Ovary (tissue), 9 donors: Measurements from ENCODE around the gene AP2S1. TPM values are rescaled to one million over a fixed set of nuclear protein-coding genes. Genes with fewer than 3 reads are reported as not detected.

Experiments used
- DNase-seq, 5 donors: peaks; one replicate each; pipeline ENCODE4 v3.0.0-alpha.2; 2019 to 2020
- H3K27ac ChIP-seq, 2 donors: fragments of 200-600 bp; one replicate each; pipeline versions ENCODE4 v1.5.1 to v1.8.0; 2019 to 2022
- H3K27me3 ChIP-seq: fragments of 200-600 bp; one replicate; pipeline ENCODE4 v1.8.0; 2022
- H3K36me3 ChIP-seq: fragments of 200-600 bp; sonication (generic); one replicate; pipeline ENCODE4 v1.5.1; 2019
- H3K4me1 ChIP-seq: one replicate; pipeline ENCODE4 v1.8.1; 2013; ENCODE audit warnings: mild to moderate bottlenecking, moderate library complexity; ENCODE audit not compliant: insufficient read depth
- H3K4me3 ChIP-seq: fragments of 200-600 bp; sonication (generic); one replicate; pipeline ENCODE4 v1.5.1; 2017
- H3K9me3 ChIP-seq, 2 donors: fragments of 200-600 bp in 1 of 2; sonication (generic) in 1 of 2; one replicate each; pipeline versions ENCODE4 v1.5.1 to v1.8.1; 2013 to 2019; ENCODE audit warnings: mild to moderate bottlenecking in 1 of 2, moderate library complexity in 1 of 2
- CTCF ChIP-seq, 3 donors: fragments of 450-650 bp in 2 of 3; fragments of 200-600 bp in 1 of 3; IDR thresholded peaks; one replicate each; pipeline versions ENCODE4 v1.5.1 to v1.8.0; 2016 to 2022; ENCODE audit warnings: antibody characterized with exemption in 3 of 3, mild to moderate bottlenecking in 1 of 3
- EP300 ChIP-seq: sonication (generic); formaldehyde crosslinking; IDR thresholded peaks from one replicate; pipeline ENCODE4 v1.6.1; 2017; ENCODE audit warnings: antibody characterized with exemption
- POLR2A ChIP-seq: fragments of 450-650 bp; IDR thresholded peaks from one replicate; pipeline ENCODE4 v1.6.1; 2017; ENCODE audit warnings: antibody characterized with exemption, mild to moderate bottlenecking, moderate library complexity
- WGBS, 3 donors: extraction: QIAGEN DNeasy Blood & Tissue Kit in 1 of 3; methylation state at CpG; one replicate each; pipeline versions ENCODE4 v1.1.5 to v1.1.7; 2013 to 2017; 5-methylcytosine and 5-hydroxymethylcytosine counted together
- intact Hi-C, 4 donors: fragments of 100-400 bp; cut with DNase I; formaldehyde crosslinking; loops; one replicate each; pipeline versions ENCODE4 v1.11.0 to v1.15.1; 2022 to 2023
- polyA plus RNA-seq, 2 donors: library from polyadenylated mRNA; stranded (reverse); fragments of 200-250 nt in 1 of 2; fragments of 350-450 nt in 1 of 2; fragmentation: Illumina TruSeq in 1 of 2; extraction: RNeasy Lipid Tissue Mini Kit (QIAGEN cat#74804) in 1 of 2; gene quantifications; one replicate each; pipeline ENCODE4 v1.2.3, GENCODE V29; 2013 to 2014
- small RNA-seq: library from RNA; depleted of rRNA; stranded (forward); fragments of <200 nt; gene quantifications from one replicate; pipeline ENCODE3, GENCODE V24; 2016
- total RNA-seq, 7 donors: library from RNA; depleted of rRNA in 2 of 7; stranded (reverse); fragments of >200 nt in 2 of 7; fragmentation: NEBNext Ultra II Directional in 3 of 7; extraction: Animal tissue kit (Norgen Biotek cat#: 25700) in 3 of 7; gene quantifications; one replicate each; pipeline versions ENCODE4 v1.1.0 to v1.2.4, GENCODE V29; 2016 to 2023
- donor health status: DM: no; HTN: no; CAD: no; lungs with moderate emphysema.
- donor health status: DM: no; HTN: no; CAD: no.
- donor health status: Bipolar disorder and iron deficiency.
- donor health status: DM: yes; HTN: yes; CAD: no.
- donor health status: DM: no; HTN: no; CAD: no.
- donor health status: DM: yes; HTN: yes; CAD: no.

Gene AP2S1
- total and polyA plus RNA-seq, 9 donors, result 39.9 to 86.3 (median 57.0) TPM

- Histone ChIP-seq H3K4me3 (no peak overlapping the region), H3K4me1 (peaks cover 15% of the 10 kb centered on the region), H3K36me3 (no peaks in the 10 kb centered on the region), H3K27me3 (no peaks in the 10 kb centered on the region), H3K9me3 (no peaks in the 10 kb centered on the region), H3K27ac (peak overlapping the region in 1 of 2 donors; percentile 34)
- no peak for DNase-seq
- intact Hi-C loops, result no loop called here
- 50 to 62% (median 53%) methylated on average over 9 of the region's 9 CpGs for WGBS, 3 donors
- no peak for TF ChIP-seq CTCF (IDR thresholded peaks at IDR 0.05)
- no peak for TF ChIP-seq POLR2A
- no peak for TF ChIP-seq EP300
Observed at GRCh38 chr19:46788968-46789338, 61.7 kb downstream of the AP2S1 start.

GRCh38 chr19:46788262-46788967 is 62.2 kb downstream of the AP2S1 start, which contains the start of gene SLC1A5:
Gene SLC1A5, minus strand, starts transcription at chr19:46788594. Its CDS starts 629 bp downstream, at chr19:46787965.
- peak; percentile 98 for TF ChIP-seq POLR2A
- no peak for TF ChIP-seq EP300
- TF ChIP-seq CTCF (IDR thresholded peaks at IDR 0.05), result no peak
- intact Hi-C loops, result no loop called here
- no peaks in the 10 kb centered on the region for H3K9me3 ChIP-seq
- no peaks in the 10 kb centered on the region for H3K27me3 ChIP-seq
- 0 to 1% (median 0%) methylated on average over 42 to 46 of the region's 46 CpGs for WGBS, 3 donors
- no peaks in the 10 kb centered on the region for H3K36me3 ChIP-seq
- peak within 1 kb of the TSS; percentile 92 for H3K4me3 ChIP-seq
- H3K27ac ChIP-seq, result peak within 1 kb of the TSS; percentile 82 to 90
- peak; percentile 98 to 99 (median 99) for DNase-seq
- H3K4me1 ChIP-seq, result peaks cover 18% of the 10 kb centered on the region

Small RNAs within 50 kb of the gene (small RNA-seq; reads per million reads assigned to genes)
- not detected for gene AC008622.3
- gene HNRNPMP2, result not detected

Other genes with a start within 250 kb of the AP2S1 start
- gene CALM3, start 249.5 kb downstream of the AP2S1 start, total RNA-seq, result 100 to 1,000 TPM in 5 of 7 donors, 10 to 100 TPM in 2; 80.5 to 312 (median 225) TPM
- 100 to 1,000 TPM; 191 to 646 TPM for gene CALM3, start 249.5 kb downstream of the AP2S1 start, polyA plus RNA-seq
- gene PTGIR, start 225.8 kb downstream of the AP2S1 start, total RNA-seq, result 1 to 10 TPM in 3 of 7 donors, under 1 TPM in 4; 0.24 to 1.5 (median 0.71) TPM
- 1 to 10 TPM in 1 of 2 donors, under 1 TPM in 1; 0.55 to 1.8 TPM for gene PTGIR, start 225.8 kb downstream of the AP2S1 start, polyA plus RNA-seq
- not detected for gene GNG8, start 214.6 kb downstream of the AP2S1 start, total RNA-seq
- not detected for gene GNG8, start 214.6 kb downstream of the AP2S1 start, polyA plus RNA-seq
- 10 to 100 TPM in 6 of 7 donors, 1 to 10 TPM in 1; 7.6 to 56.5 (median 20.8) TPM for gene DACT3, start 189.7 kb downstream of the AP2S1 start, total RNA-seq
- gene DACT3, start 189.7 kb downstream of the AP2S1 start, polyA plus RNA-seq, result 10 to 100 TPM; 15.2 to 51.3 TPM
- 10 to 100 TPM; 21.2 to 55.4 (median 46.6) TPM for gene PRKD2, start 133.7 kb downstream of the AP2S1 start, total RNA-seq
- gene PRKD2, start 133.7 kb downstream of the AP2S1 start, polyA plus RNA-seq, result 10 to 100 TPM; 17.7 to 29.7 TPM
- 10 to 100 TPM; 10.9 to 24.4 (median 19.0) TPM for gene FKRP, start 104.8 kb downstream of the AP2S1 start, total RNA-seq
- gene FKRP, start 104.8 kb downstream of the AP2S1 start, polyA plus RNA-seq, result 10 to 100 TPM; 10.7 to 12.0 TPM
- gene STRN4, start 104.4 kb downstream of the AP2S1 start, total RNA-seq, result 10 to 100 TPM; 37.3 to 85.3 (median 59.1) TPM
- gene STRN4, start 104.4 kb downstream of the AP2S1 start, polyA plus RNA-seq, result 10 to 100 TPM; 34.8 to 59.3 TPM
- gene SLC1A5, start 62.3 kb downstream of the AP2S1 start, total RNA-seq, result 100 to 1,000 TPM in 1 of 7 donors, 10 to 100 TPM in 6; 42.4 to 339 (median 65.1) TPM
- 10 to 100 TPM; 26.8 to 47.9 TPM for gene SLC1A5, start 62.3 kb downstream of the AP2S1 start, polyA plus RNA-seq
- 10 to 100 TPM; 20.9 to 74.8 (median 51.2) TPM for gene ARHGAP35, start 10.2 kb upstream of the AP2S1 start, total RNA-seq
- gene ARHGAP35, start 10.2 kb upstream of the AP2S1 start, polyA plus RNA-seq, result 10 to 100 TPM; 23.1 to 32.5 TPM
- under 1 TPM in 4 of 7 donors, not detected in 3; 0.15 to 0.57 (median 0.35) TPM for gene NPAS1, start 169.0 kb upstream of the AP2S1 start, total RNA-seq
- under 1 TPM in 1 of 2 donors, not detected in 1; 0.31 TPM for gene NPAS1, start 169.0 kb upstream of the AP2S1 start, polyA plus RNA-seq
- gene TMEM160, start 197.8 kb upstream of the AP2S1 start, total RNA-seq, result 10 to 100 TPM; 13.9 to 49.1 (median 19.3) TPM
- gene TMEM160, start 197.8 kb upstream of the AP2S1 start, polyA plus RNA-seq, result 1 to 10 TPM in 1 of 2 donors, not detected in 1; 8.6 TPM